ENCODE results near the gene MGMT.

Gene MGMT

GRCh38 chr10:129742742-129743550 is 275.9 kb downstream of the MGMT start:
- in situ Hi-C loops (cut with HindIII; ENCODE audit: low sequenced_read_pairs) = no loop called here
- no peak for TF ChIP-seq CTCF (IDR thresholded peaks at IDR 0.05; ENCODE audit: low read depth, low read length, missing control alignments)
- H3K4me3 ChIP-seq (ENCODE audit: low read depth, low read length) = no peak overlapping the region
- no peak for DNase-seq (ENCODE audit: low read depth)

- in situ Hi-C loops (cut with HindIII; ENCODE audit: low sequenced_read_pairs) = no loop called here
- DNase-seq (ENCODE audit: low read depth) = no peak
- no peak for TF ChIP-seq CTCF (IDR thresholded peaks at IDR 0.05; ENCODE audit: low read depth, low read length, missing control alignments)
- no peak overlapping the region for H3K4me3 ChIP-seq (ENCODE audit: low read depth, low read length)
Measured at GRCh38 chr10:129743738-129744133, 276.7 kb downstream of the MGMT start.

- in situ Hi-C loops (cut with HindIII; ENCODE audit: low sequenced_read_pairs) = no loop called here
- H3K4me3 ChIP-seq (ENCODE audit: low read depth, low read length) = no peak overlapping the region
- DNase-seq (ENCODE audit: low read depth) = no peak
- TF ChIP-seq CTCF (IDR thresholded peaks at IDR 0.05; ENCODE audit: low read depth, low read length, missing control alignments) = no peak
Measured at GRCh38 chr10:129744134-129745111, 277.4 kb downstream of the MGMT start.

- in situ Hi-C loops (cut with HindIII; ENCODE audit: low sequenced_read_pairs) = no loop called here
- no peak for DNase-seq (ENCODE audit: low read depth)
Measured at GRCh38 chr10:129745186-129745750, 278.2 kb downstream of the MGMT start.

GRCh38 chr10:129754211-129755050 is 287.4 kb downstream of the MGMT start:
- no peak for DNase-seq (ENCODE audit: low read depth)

More at GRCh38 chr10:129745186-129745750, 278.2 kb downstream of the MGMT start:
- TF ChIP-seq CTCF (IDR thresholded peaks at IDR 0.05; ENCODE audit: low read depth, low read length, missing control alignments) = no peak
- H3K4me3 ChIP-seq (ENCODE audit: low read depth, low read length) = no peak overlapping the region

More at GRCh38 chr10:129754211-129755050, 287.4 kb downstream of the MGMT start:
- no peak overlapping the region for H3K4me3 ChIP-seq (ENCODE audit: low read depth, low read length)
- TF ChIP-seq CTCF (IDR thresholded peaks at IDR 0.05; ENCODE audit: low read depth, low read length, missing control alignments) = no peak
- in situ Hi-C loops (cut with HindIII; ENCODE audit: low sequenced_read_pairs) = no loop called here
